Activated T-helper 2 cell treated with anti-CD3 and anti-CD28 coated beads, Interferon-gamma antibody, Interleukin-2, Interleukin-4, amounts not matched to agents 10 μg/mL and 5 μg/mL and 100 μg/mL, durations not matched to agents 14 hours and 24 hours and 36 hours (primary cell): ENCODE measurements around the gene ATG12. TPM values are rescaled to one million over a fixed set of nuclear protein-coding genes. Genes with fewer than 3 reads are reported as not detected.
"Not testable (repeated sequence)": the region's sequence is repeated elsewhere in the genome, so short reads cannot be mapped to it uniquely, and the experiment has no call there.

Experiments used
- DNase-seq: peaks from one replicate; pipeline ENCODE4 v3.0.0; 2021; ENCODE audit warnings: low spot score
- H3K27ac Mint-ChIP-seq: one replicate; pipeline ENCODE4 v1.8.0; 2021; ENCODE audit warnings: mixed read lengths
- H3K27me3 Mint-ChIP-seq: one replicate; pipeline ENCODE4 v1.8.0; 2021; ENCODE audit warnings: low read depth, mixed read lengths
- H3K36me3 Mint-ChIP-seq: one replicate; pipeline ENCODE4 v1.8.0; 2021; ENCODE audit warnings: low read depth, mixed read lengths
- H3K4me1 Mint-ChIP-seq: one replicate; pipeline ENCODE4 v1.8.0; 2021; ENCODE audit warnings: low read depth, mixed read lengths
- H3K4me3 Mint-ChIP-seq: one replicate; pipeline ENCODE4 v1.8.0; 2021; ENCODE audit warnings: low read depth, mild to moderate bottlenecking, moderate library complexity, mixed read lengths
- H3K9me3 Mint-ChIP-seq: one replicate; pipeline ENCODE4 v1.8.0; 2021; ENCODE audit warnings: mixed read lengths
- intact Hi-C: fragments of 100-400 bp; cut with micrococcal nuclease; formaldehyde crosslinking; loops from one replicate; pipeline ENCODE4 v1.15.1; 2023
- total RNA-seq: library from RNA; stranded (reverse); gene quantifications from 2 replicates; pipeline ENCODE4 v1.2.3, GENCODE V29; 2022

ATG12 gene
- total RNA-seq, 1 donor from 2014 or later = 34.5 TPM

- Mint-ChIP-seq H3K4me3 (no peak overlapping the region), H3K27me3 (peaks cover 66% of the 10 kb centered on the region), H3K9me3 (no peaks in the 10 kb centered on the region), H3K4me1 (peaks cover 48% of the 10 kb centered on the region), H3K27ac (no peak overlapping the region), H3K36me3 (peaks cover 3% of the 10 kb centered on the region)
- intact Hi-C loops = no loop called here
- no peak for DNase-seq
Observed at GRCh38 chr5:115812372-115812771, 29.0 kb downstream of the ATG12 start.

- Mint-ChIP-seq H3K27ac (no peak overlapping the region), H3K9me3 (no peaks in the 10 kb centered on the region), H3K4me3 (no peak overlapping the region), H3K27me3 (peaks cover 64% of the 10 kb centered on the region), H3K4me1 (peaks cover 54% of the 10 kb centered on the region), H3K36me3 (peaks cover 3% of the 10 kb centered on the region)
- intact Hi-C loops = loop anchor here (2.0 kb wide), 1 partner anchor 177 kb away; no protein-coding TSS in a partner anchor
- DNase-seq = no peak
Observed at GRCh38 chr5:115811406-115811805, 30.0 kb downstream of the ATG12 start.

GRCh38 chr5:115810761-115811160, 30.6 kb downstream of the ATG12 start:
- no peak for DNase-seq
- no peaks in the 10 kb centered on the region for H3K9me3 Mint-ChIP-seq
- H3K36me3 Mint-ChIP-seq = peaks cover 3% of the 10 kb centered on the region
- H3K27me3 Mint-ChIP-seq = peaks cover 62% of the 10 kb centered on the region
- H3K4me1 Mint-ChIP-seq = peaks cover 51% of the 10 kb centered on the region
- intact Hi-C loops = loop anchor here (2.0 kb wide), 1 partner anchor 176 kb away; no protein-coding TSS in a partner anchor
- H3K4me3 Mint-ChIP-seq = no peak overlapping the region
- H3K27ac Mint-ChIP-seq = no peak overlapping the region

- Mint-ChIP-seq H3K27ac (no peak overlapping the region), H3K4me1 (peaks cover 44% of the 10 kb centered on the region), H3K27me3 (peaks cover 57% of the 10 kb centered on the region), H3K4me3 (no peak overlapping the region), H3K36me3 (peaks cover 3% of the 10 kb centered on the region), H3K9me3 (no peaks in the 10 kb centered on the region)
- DNase-seq = no peak
- intact Hi-C loops = loop anchor here (2.0 kb wide), 1 partner anchor 175 kb away; no protein-coding TSS in a partner anchor
Observed at GRCh38 chr5:115809946-115810345, 31.4 kb downstream of the ATG12 start.

GRCh38 chr5:115808066-115808465, 33.3 kb downstream of the ATG12 start:
- H3K36me3 Mint-ChIP-seq, DNase-seq, H3K4me3 Mint-ChIP-seq, intact Hi-C loops, H3K27ac Mint-ChIP-seq, H3K9me3 Mint-ChIP-seq: not testable (repeated sequence)
- Mint-ChIP-seq H3K27me3 (peaks cover 49% of the 10 kb centered on the region), H3K4me1 (peaks cover 34% of the 10 kb centered on the region)

GRCh38 chr5:115807654-115808052, 33.7 kb downstream of the ATG12 start:
- Mint-ChIP-seq H3K4me1 (peaks cover 34% of the 10 kb centered on the region), H3K36me3 (no peaks in the 10 kb centered on the region), H3K4me3 (no peak overlapping the region), H3K9me3 (no peaks in the 10 kb centered on the region), H3K27ac (no peak overlapping the region), H3K27me3 (peaks cover 52% of the 10 kb centered on the region)
- no peak for DNase-seq
- intact Hi-C loops = no loop called here

- DNase-seq = no peak
- no peaks in the 10 kb centered on the region for H3K36me3 Mint-ChIP-seq
- H3K9me3 Mint-ChIP-seq = no peaks in the 10 kb centered on the region
- no peak overlapping the region for H3K4me3 Mint-ChIP-seq
- H3K27me3 Mint-ChIP-seq = peaks cover 50% of the 10 kb centered on the region
- intact Hi-C loops = no loop called here
- peaks cover 34% of the 10 kb centered on the region for H3K4me1 Mint-ChIP-seq
- H3K27ac Mint-ChIP-seq = no peak overlapping the region
Observed at GRCh38 chr5:115806986-115807653, 34.2 kb downstream of the ATG12 start.

GRCh38 chr5:115801984-115802383, 39.4 kb downstream of the ATG12 start:
- no peak for DNase-seq
- Mint-ChIP-seq H3K9me3 (no peaks in the 10 kb centered on the region), H3K36me3 (no peaks in the 10 kb centered on the region), H3K27me3 (peaks cover 42% of the 10 kb centered on the region), H3K4me3 (no peak overlapping the region), H3K27ac (no peak overlapping the region), H3K4me1 (peaks cover 3% of the 10 kb centered on the region)
- intact Hi-C loops = no loop called here

- no peaks in the 10 kb centered on the region for H3K36me3 Mint-ChIP-seq
Observed at GRCh38 chr5:115801152-115801551, 40.2 kb downstream of the ATG12 start.

GRCh38 chr5:115800108-115800507, 41.3 kb downstream of the ATG12 start:
- no peaks in the 10 kb centered on the region for H3K4me1 Mint-ChIP-seq
- intact Hi-C loops = no loop called here
- peaks cover 37% of the 10 kb centered on the region for H3K27me3 Mint-ChIP-seq
- DNase-seq = no peak
- H3K27ac Mint-ChIP-seq = no peak overlapping the region
- no peak overlapping the region for H3K4me3 Mint-ChIP-seq
- no peaks in the 10 kb centered on the region for H3K36me3 Mint-ChIP-seq
- no peaks in the 10 kb centered on the region for H3K9me3 Mint-ChIP-seq

More at GRCh38 chr5:115801152-115801551, 40.2 kb downstream of the ATG12 start:
- no peak for DNase-seq
- no peak overlapping the region for H3K27ac Mint-ChIP-seq
- no peaks in the 10 kb centered on the region for H3K4me1 Mint-ChIP-seq
- H3K27me3 Mint-ChIP-seq = peaks cover 41% of the 10 kb centered on the region
- H3K9me3 Mint-ChIP-seq = no peaks in the 10 kb centered on the region
- H3K4me3 Mint-ChIP-seq = no peak overlapping the region
- intact Hi-C loops = no loop called here

GRCh38 chr5:115798252-115798651, 43.1 kb downstream of the ATG12 start:
- Mint-ChIP-seq H3K27me3 (peaks cover 36% of the 10 kb centered on the region), H3K36me3 (no peaks in the 10 kb centered on the region), H3K27ac (no peak overlapping the region), H3K4me3 (no peak overlapping the region), H3K9me3 (no peaks in the 10 kb centered on the region), H3K4me1 (no peaks in the 10 kb centered on the region)
- intact Hi-C loops = no loop called here
- DNase-seq = no peak

- H3K4me3 Mint-ChIP-seq = no peak overlapping the region
- H3K4me1 Mint-ChIP-seq = no peaks in the 10 kb centered on the region
- H3K9me3 Mint-ChIP-seq = no peaks in the 10 kb centered on the region
- peaks cover 36% of the 10 kb centered on the region for H3K27me3 Mint-ChIP-seq
- no peaks in the 10 kb centered on the region for H3K36me3 Mint-ChIP-seq
- no peak for DNase-seq
- H3K27ac Mint-ChIP-seq = no peak overlapping the region
- intact Hi-C loops = no loop called here
Observed at GRCh38 chr5:115796656-115797055, 44.7 kb downstream of the ATG12 start.

GRCh38 chr5:115795700-115796099, 45.7 kb downstream of the ATG12 start:
- intact Hi-C loops = no loop called here

More at GRCh38 chr5:115795700-115796099, 45.7 kb downstream of the ATG12 start:
- no peaks in the 10 kb centered on the region for H3K9me3 Mint-ChIP-seq
- no peak overlapping the region for H3K4me3 Mint-ChIP-seq
- no peak for DNase-seq
- no peaks in the 10 kb centered on the region for H3K4me1 Mint-ChIP-seq
- no peak overlapping the region for H3K27ac Mint-ChIP-seq
- no peaks in the 10 kb centered on the region for H3K36me3 Mint-ChIP-seq
- H3K27me3 Mint-ChIP-seq = peaks cover 37% of the 10 kb centered on the region
